ENCODE results near the gene POGZ.

DNA sequence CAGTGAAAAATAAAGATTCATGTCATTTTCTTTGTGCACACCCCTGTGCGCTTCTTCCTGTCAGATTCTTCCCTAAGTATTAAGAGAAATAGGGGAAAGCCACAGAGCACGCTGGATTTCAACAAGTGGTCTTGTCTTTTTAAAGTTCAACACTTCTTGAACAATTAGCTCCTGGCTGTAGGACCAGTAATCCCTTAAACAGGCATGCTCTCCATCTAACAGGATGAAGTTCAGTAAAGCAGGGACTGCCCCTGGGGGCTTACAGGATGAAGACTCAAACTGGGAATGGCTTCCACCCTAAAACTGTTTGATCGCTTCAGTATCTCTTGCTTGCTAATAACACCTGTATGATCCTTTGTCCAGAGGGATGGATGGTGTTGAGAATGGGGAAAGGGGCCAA is 55.7 kb downstream of the POGZ start:
- TF ChIP-seq, protein P1, sequence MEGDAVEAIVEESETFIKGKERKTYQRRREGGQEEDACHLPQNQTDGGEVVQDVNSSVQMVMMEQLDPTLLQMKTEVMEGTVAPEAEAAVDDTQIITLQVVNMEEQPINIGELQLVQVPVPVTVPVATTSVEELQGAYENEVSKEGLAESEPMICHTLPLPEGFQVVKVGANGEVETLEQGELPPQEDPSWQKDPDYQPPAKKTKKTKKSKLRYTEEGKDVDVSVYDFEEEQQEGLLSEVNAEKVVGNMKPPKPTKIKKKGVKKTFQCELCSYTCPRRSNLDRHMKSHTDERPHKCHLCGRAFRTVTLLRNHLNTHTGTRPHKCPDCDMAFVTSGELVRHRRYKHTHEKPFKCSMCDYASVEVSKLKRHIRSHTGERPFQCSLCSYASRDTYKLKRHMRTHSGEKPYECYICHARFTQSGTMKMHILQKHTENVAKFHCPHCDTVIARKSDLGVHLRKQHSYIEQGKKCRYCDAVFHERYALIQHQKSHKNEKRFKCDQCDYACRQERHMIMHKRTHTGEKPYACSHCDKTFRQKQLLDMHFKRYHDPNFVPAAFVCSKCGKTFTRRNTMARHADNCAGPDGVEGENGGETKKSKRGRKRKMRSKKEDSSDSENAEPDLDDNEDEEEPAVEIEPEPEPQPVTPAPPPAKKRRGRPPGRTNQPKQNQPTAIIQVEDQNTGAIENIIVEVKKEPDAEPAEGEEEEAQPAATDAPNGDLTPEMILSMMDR (conservative IDR thresholded peaks at IDR 0.05; ENCODE audit: low read length) = no peak
- no peak for TF ChIP-seq EZH2phosphoT487 (IDR thresholded peaks at IDR 0.05; ENCODE audit: borderline replicate concordance)
